DOHH2 (cell line): Measurements from ENCODE around the gene SLC11A1.

Experiments
- EZH2phosphoT487 ChIP-seq: fragments of 200-600 bp; sonication (generic); IDR thresholded peaks from 2 replicates; pipeline ENCODE4 v1.6.1; 2017; ENCODE audit warnings: borderline replicate concordance, mild to moderate bottlenecking, antibody characterized with exemption, low read length, moderate library complexity, mixed read lengths
- TF ChIP-seq, protein P1 (sequence below): fragments of 200-600 bp; sonication (generic); IDR thresholded peaks from one replicate; pipeline ENCODE4 v1.5.1; 2014; ENCODE audit warnings: antibody characterized with exemption, mild to moderate bottlenecking, low read depth, low read length; ENCODE audit not compliant: poor library complexity, severe bottlenecking

DNA sequence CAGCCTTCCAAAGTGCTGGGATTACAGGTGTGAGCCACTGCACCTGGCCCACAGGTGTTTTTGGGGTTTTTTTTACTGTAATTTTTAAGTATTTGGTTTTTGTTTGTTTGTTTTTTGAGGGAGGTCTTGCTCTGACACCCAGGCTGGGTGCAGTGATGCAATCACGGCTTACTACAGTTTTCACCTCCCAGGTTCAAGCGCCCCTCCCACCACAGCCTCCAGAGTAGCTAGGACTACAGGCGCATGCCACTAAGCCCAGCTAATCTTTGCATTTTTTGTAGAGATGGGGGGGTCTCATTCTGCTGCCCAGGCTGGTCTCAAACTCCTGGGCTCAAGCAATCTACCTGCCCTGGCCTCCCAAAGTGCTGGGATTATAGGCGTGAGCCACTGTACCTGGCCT lies 7.3 kb upstream of the SLC11A1 start:
- TF ChIP-seq, protein P1, sequence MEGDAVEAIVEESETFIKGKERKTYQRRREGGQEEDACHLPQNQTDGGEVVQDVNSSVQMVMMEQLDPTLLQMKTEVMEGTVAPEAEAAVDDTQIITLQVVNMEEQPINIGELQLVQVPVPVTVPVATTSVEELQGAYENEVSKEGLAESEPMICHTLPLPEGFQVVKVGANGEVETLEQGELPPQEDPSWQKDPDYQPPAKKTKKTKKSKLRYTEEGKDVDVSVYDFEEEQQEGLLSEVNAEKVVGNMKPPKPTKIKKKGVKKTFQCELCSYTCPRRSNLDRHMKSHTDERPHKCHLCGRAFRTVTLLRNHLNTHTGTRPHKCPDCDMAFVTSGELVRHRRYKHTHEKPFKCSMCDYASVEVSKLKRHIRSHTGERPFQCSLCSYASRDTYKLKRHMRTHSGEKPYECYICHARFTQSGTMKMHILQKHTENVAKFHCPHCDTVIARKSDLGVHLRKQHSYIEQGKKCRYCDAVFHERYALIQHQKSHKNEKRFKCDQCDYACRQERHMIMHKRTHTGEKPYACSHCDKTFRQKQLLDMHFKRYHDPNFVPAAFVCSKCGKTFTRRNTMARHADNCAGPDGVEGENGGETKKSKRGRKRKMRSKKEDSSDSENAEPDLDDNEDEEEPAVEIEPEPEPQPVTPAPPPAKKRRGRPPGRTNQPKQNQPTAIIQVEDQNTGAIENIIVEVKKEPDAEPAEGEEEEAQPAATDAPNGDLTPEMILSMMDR: no peak
- TF ChIP-seq EZH2phosphoT487: no peak
